HG03469 (cell line): Measurements from ENCODE around the gene PDGFC.

Experiments
- ATAC-seq: cut with Tn5 transposase; IDR thresholded peaks from one replicate; pipeline ENCODE4 v1.9.1; 2021; ENCODE audit warnings: mild to moderate bottlenecking, moderate library complexity, moderate number of reproducible peaks; ENCODE audit not compliant: unreplicated experiment

The PDGFC gene

DNA sequence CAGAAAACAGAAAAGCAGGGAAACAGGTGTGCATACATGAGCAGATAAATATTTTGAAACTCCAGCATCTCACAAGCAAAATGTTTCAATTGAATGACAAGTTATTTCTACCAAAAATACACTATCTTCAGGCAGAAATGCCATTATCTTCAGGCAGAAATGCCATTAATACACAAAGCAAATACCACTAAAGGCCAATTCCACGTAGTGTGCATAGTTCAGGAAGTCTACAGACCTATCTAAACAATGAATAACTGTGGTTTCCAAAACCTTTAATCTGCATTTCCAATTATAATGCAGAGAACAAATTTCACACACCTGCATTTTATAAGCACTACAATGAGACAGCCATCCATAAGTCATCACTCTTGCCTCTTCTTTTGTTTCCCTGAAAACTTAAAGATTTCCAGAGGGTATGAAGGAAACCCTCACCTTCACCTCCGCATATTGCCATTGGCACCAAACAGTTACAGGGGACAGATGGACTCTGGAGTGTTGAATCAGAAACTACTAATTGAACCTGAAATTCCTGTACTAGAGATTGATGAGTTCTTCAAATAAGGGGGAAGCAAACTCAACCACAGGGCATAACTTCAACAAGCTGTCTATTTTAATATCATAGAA, 179.0 kb downstream of the PDGFC start:
- no peak for ATAC-seq

DNA sequence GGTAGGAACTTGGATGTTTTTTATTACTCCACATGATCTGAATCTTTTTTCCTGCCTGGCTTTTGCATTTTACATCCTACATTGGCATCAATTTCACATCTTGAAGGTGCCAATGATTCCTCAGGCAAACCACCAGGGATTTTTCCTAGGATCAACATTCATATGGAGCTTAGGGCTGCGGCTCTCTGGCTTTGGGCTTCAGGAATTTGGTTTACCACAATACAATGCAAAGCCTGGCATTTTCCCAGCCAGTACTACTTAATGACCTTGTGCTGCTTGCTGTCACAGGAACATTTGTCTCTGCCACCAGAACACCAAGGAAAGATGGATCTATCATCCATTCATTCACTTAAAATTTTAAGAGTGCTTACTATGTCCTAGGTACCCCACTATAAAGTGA, 180.7 kb downstream of the PDGFC start:
- no peak for ATAC-seq

DNA sequence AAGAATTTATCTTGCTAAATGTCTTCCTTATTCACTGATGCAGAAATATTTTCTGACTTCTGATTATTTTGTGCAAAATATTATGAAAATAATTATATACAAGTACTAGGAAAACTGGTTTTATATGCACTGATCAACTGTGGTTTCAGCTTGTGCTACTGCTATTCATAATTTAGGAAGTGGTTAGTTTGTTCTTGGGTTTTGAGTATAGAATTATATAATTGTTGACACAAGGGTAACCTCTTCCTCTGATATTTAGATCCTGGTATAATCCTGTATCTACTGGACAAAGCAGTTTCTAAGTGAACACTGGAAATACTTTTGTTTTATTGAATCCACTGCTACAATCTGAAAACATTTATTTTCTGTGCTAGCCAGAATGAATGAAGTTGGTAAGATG, 182.8 kb downstream of the PDGFC start:
- ATAC-seq = no peak

DNA sequence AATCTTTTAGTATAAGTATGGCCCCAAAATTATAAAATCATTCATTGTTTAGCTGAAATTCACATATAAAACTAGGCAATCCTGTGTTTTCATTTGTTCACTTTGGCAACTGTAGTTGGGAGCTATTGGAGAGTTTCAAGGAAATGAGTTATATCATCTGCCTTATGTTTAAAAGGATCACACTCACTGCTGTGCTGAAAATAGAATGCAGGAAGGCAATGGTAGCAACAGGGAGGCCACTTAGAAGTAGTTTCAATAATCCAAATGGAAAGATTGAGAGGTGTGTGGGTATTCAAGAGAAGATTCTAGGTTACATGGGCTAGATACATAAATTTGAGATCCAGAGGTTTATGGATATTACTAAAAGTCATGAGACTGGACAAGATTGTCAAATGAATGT, 184.9 kb downstream of the PDGFC start:
- no peak for ATAC-seq

DNA sequence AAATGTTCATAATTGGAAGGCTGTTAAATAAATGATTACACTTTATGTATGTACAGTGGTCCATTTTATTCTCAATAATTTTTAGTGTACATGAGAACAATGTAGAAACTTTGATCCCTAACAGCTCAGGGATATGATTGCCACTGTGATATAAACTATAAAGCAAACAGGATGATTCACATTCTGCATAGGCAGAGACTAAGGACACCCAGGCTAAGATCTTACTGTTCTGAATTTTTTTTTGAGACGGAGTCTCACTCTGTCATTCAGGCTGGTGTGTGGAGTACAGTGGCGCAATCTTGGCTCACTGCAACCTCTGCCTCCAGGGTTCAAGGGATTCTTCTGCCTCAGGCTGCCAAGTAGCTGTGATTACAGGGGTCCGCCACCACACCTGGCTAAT, 186.6 kb downstream of the PDGFC start:
- no peak for ATAC-seq

DNA sequence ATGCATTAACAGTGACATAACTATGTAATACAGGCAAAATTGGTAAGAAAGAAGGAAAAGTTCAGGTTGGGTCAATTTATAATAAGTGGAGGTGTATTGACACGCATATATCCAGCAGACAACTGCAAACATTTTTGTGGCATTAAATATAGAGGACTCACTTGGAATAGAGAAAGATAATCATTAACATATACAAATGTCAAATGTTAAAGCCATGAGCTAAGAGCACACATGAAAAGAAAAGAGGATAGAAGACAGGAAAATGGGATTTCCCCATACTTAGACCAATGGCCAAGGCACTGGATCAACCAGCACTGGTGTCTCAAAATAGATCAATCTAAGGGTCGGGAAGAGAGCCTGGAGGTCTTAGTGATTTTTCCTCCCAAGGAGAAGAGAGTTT, 187.6 kb downstream of the PDGFC start:
- ATAC-seq = no peak

DNA sequence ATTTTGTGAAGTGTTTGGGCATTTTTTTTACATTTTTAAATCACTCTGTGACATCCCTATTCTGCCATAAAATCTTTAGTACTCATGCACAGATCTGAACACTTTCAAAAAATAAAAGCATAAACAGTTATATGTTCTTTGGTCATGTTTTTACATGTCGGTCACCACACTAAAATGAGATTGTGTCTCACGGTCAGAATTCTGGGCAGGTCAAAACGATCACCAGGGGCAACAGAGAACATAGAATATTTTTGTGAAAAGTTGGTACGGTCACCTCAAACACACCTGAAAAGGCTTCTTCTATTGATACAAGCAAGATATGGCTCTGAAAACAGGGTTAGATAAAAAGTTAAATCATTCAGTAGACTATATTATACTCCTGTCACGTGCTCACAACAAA, 189.1 kb downstream of the PDGFC start:
- no peak for ATAC-seq

DNA sequence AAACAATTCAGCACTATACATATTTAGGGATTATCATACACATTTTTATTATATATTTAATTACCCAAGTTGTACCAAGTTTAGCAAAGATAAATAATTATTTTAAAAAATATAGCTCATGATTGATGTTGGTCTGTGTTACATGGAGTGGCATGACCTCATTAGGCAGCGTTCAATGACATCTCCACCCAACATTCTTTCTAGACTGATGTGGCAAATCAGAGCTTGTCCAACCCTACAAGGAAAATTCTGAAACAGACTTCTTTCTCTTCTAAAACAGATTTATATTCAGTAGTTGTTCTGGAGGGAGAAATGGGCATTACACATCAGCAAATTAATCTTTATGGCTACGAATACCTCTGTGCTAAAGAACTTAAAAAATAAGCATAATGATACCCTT, 189.7 kb downstream of the PDGFC start:
- no peak for ATAC-seq

DNA sequence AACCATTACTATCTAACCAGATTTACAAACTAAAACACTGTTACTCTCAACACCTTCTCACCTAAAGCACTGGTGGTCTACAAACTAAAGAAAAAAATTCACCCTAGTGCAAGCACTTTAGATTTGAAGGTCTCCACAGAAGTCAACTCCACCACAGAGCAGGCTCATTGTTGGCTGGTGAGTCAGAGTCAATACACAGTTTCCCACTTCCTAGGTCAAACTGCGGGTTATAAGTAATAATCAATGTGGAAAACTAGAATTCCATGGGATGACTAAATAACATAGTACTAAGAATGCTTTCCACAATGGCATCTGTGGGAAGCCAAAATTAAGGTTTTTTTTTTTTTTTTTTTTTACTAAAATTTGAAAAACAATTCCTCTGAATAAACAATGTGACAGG, 191.8 kb downstream of the PDGFC start:
- no peak for ATAC-seq

DNA sequence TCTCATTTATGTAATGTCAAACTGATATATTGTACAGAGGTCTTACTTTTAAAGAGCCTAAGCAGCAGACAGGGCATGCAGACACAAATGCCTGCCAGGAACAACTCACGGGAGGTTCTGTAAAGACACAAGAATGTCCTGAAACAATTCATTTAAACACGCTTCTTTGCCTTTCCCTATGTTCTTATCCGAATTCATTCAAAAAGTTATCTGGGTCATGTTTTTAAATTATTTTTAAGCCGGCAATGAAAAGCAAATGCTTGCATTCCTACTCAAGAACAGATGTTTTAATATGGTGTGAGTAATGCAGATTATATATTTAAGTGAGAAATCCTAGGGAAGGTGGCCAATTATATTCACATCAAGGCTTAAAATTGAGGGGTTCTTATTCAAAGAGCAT, 192.6 kb downstream of the PDGFC start:
- ATAC-seq = no peak

DNA sequence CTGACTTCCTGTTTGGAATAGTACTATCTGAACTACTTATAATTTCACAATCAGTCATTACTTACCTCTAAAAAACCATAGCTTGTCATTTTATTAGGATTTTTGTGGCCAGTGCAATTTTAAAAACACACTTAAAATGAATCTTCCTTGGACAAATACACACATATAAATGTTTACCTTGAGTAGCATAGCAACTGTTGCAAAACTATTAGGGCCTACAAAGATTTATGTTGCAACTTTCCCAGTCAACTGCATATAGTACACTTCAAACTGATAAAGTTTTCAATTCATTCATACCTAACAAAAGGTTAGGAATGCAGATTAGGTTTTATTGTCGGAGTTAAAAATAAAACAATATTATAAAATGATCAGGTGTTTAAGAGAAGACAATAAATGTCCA, 193.0 kb downstream of the PDGFC start:
- no peak for ATAC-seq

DNA sequence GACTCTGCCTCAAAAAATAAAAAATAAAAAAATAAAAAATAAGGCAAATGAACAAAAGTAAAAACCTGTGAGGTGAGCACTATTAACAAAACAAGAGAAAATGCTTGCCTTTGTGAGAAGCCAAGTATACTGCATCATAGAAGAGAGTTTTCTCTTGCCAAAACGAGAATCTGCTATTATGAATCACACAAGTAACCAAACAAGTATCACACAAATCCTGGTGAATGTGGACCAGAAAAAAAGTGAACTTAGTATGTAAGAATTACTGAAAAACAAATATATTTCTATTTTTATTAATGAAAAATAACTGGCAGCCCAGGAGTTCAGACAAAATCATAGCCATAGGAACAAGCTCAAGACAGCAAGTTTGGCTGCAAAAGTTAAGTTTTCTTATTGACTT, 193.5 kb downstream of the PDGFC start:
- no peak for ATAC-seq

DNA sequence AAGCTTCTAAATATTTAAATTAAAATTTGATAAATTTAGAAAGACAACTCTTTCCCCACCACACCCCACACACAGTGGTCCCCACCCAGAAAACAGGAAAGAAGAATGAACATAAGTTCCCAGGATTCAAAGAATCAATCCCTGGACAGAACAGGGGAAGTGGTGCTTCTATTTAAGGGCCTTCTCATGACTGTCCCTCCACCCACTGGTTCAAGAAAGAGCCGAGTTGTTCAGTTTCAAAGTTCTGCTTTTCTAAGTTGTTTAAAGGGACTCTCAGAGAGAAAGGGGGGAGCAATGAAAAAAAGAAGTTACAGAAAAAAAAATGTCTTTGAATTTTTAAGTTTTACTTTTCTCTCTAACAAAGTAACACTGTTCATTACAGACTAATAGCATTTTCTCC, 195.8 kb downstream of the PDGFC start:
- no peak for ATAC-seq

DNA sequence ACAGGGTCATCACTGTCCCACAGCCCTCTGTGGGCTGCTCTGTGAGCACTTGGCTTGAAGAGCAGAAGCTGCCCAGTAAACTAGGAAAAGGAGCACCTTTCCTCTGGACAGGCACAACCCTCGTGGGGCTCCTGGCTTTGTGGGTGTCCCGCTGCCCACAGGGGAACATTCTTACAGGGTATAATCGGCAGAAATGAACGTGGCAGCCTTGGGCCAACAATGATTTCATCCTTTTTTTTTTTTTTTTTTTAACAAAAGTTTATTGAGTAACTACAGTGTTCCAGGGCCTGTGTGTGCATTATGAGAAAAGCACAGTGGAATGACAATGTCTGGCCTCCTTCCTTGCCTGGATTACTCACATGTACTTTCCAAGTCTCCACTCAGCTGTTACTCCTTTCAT, 197.2 kb downstream of the PDGFC start:
- ATAC-seq = no peak

DNA sequence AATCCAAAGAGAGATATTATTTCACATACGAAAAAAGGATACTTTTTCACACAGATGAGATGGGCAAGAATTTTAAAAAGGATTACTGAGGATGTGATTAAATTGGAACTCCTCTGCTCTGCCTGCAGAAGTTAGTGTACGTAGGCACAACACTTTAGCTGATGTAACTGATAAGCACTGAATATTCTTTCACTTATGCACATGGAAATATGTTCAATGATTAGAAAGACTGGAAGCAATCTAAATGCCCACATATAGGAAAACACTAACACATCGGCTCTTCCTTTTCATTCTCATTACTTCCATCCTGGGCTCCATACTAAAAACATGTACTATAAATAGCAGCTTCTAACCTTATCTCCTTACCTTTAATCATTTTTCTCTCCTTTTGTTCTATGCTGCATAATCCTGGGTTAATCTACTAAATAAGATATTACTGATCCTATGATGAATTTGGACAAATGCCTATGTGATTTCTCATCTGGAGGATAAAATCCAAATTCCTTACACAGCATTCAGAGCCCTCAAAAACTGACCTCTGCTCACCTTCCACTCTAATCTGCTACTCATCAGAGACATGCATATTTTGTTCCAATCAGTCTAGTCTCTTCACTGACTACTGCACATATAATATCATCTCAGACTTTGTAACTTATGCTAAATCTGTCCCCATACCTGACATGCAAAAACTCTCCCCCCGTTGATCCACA, 197.8 kb downstream of the PDGFC start:
- ATAC-seq = no peak

DNA sequence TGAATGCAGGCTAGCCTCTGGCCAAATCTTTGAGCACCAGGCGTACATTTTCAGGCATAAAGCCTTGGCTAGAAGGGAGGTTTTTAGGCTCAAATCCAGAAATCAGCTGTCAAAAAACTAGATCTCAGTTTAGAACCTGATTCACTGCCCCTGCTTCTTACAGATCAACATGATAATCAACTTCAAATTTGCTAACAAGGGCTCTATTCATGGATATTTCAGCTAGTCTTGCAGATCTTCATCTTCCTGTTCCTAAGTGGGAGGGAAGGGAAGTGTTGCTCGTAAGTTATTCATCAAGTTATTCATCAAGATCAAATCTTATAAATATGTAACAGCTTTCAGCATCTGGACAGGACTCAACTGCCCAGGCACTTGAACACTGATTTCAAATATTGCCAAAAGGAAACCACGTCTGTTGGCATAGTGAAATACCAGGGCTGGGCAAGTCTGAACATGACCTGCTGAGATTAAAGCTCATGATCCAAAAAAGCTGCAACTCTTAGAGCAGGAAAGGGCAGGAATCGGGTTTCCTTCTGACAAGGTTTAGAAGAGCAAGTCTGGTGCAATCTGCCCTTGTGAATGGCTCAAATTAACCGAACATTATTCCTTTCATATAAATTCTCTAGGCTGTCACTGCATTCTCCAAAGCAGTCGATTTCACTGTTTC, 200.3 kb downstream of the PDGFC start:
- ATAC-seq = no peak

DNA sequence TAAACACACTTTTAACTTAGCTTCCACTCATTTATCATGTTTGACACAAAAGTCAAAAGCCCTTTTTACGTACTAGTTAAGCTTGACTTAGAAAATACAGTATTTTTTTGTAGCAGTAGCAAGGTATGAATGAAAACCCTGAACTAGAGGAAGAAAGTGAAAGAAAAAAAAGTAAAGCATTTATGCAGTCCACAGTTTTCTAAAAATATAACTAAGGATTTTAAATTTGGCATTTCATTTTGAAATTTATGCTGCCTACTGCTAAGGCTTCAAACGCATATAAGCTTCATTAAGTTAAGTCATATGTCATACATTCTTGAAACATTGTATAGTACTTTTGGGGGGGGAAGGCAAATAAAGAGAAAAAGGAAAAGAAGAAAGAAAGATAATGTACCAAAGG, 201.5 kb downstream of the PDGFC start:
- no peak for ATAC-seq

DNA sequence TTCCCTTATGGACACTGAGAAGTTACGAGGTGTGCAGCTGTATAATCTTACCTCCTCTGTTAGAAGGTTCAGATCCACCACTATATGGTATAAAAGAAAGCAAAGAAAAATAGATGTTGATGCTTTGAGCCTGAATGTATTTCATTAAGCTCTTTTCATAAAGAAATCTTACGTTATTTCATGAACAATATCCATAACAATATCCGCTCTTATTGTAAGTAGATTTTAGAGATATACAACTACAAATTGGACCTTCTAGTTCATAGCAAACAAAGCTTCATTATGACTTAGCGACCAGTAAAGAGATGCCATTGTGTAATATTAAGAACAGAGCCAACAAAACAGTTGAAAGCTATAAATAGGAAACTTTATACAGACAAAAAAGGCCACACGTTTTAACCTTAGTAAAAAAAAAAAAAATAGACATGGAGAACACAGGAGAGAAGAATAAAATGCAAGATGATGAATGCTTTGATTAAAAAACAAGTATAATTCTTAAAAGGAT, 203.6 kb downstream of the PDGFC start:
- ATAC-seq = no peak

DNA sequence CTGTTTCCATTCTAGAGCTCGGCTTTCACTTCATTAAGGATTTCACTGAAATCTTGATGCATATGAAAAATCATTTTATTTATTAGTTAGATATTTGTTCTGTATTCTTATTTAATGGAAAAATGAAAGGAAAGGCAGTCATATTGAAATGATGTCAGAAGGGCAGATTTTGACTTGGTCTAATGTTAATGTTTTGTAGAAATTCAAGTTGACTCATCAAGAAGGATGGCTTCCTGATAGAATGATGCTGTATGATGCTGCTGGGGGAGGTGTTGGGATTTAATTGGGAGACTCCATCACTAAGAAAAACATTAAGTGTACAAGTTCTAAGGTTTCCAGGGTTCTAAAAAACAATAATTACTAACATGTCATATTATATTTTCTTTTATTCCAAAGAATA, 204.8 kb downstream of the PDGFC start:
- no peak for ATAC-seq

DNA sequence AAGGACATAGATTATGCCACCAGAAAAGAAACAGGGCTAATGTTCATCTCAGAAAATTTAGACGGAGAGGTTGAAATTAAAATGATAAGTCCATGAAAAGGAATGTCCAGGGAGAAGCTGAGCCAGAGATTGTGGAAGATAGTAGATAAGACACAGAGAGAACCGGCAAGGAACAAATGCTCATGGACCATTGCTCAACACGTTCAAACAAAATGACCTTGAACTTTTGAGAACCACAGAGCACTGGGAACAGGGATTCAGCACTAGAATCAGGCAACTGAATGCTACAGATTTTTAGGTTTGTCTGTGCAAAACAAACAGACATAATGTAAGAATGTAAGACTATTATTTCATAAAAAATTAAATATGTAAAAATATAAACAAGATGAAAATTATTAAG, 206.3 kb downstream of the PDGFC start:
- no peak for ATAC-seq

DNA sequence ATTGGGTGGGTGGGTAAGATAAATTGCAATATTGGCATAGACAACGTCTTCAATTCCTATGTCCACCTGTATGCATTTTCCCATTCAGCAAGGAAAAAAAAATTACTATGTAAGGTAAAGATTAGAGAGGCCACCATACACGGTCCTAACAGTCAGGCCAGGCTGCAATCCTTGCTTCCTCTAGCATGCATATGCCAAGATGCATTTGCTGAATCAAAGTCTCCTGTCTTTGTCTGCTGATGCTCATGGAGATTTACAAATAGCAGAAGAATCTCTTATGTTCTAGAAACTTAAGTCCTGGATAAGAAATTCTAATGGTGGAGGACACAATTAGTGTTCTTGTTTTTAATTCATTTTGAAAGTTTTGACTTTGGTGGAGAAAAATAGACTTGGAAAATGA, 206.8 kb downstream of the PDGFC start:
- ATAC-seq = no peak

DNA sequence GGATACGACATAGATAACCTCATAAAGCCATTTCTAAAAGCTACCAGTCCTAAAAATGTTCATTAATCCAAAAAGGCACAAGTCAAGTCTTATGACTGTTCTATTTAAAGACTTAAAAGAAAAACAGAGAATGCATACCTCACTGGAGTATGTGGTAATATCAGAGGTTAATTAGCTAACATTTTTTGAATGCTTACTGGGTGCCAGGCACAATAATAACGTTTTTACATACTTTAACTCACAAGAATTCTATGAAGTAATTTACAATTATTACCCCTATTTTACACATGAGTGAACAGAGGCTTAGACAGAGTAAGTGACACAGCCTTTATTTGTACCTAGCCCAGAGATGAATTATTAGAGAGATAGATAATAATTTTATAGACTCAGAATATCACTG, 207.5 kb downstream of the PDGFC start:
- ATAC-seq = no peak
